K562 (cell line): ENCODE results near the gene NUAK1. TPM values are rescaled to one million over a fixed set of nuclear protein-coding genes. Genes with fewer than 3 reads are reported as not detected.

Experiments used
- ATAC-seq: fragments of 200-7000 bp; cut with Tn5 transposase; 3 replicates; pipeline ENCODE4 v1.9.1; 2020; ENCODE audit warnings: moderate library complexity
- BruUV-seq: library from RNA; stranded (reverse); fragments of 400-500 nt; replicated peaks from 2 replicates; lab custom pipeline; 2021; lab: Mats Ljungman, UMichigan
- CTCF ChIA-PET: fragments of 300-600 bp; formaldehyde crosslinking; extraction: SDS; loops from one replicate; lab custom pipeline; 2021; ENCODE audit warnings: low intra/inter-chr PET ratio; lab: Yijun Ruan, JAX
- POLR2A ChIA-PET: fragments of 300-600, 350-650 bp; sonication (Branson Sonifier 250); formaldehyde crosslinking; extraction: SDS; loops from one replicate; lab custom pipeline; 2021; ENCODE audit warnings: antibody characterized with exemption, inconsistent platforms; lab: Yijun Ruan, JAX
- DNase-seq, 4 experiments: peaks; one replicate each; pipeline versions ENCODE4 v3.0.0 to v3.0.0-alpha.2; 2011 to 2018; ENCODE audit warnings: low spot score in 3 of 4, mixed read lengths in 3 of 4; ENCODE audit errors: extremely low read depth in 1 of 4
- FAIRE-seq: peaks from 2 replicates; lab custom pipeline; 2011; peaks lifted over from hg19 to GRCh38; lab: Jason Lieb, UNC
- H2AFZ ChIP-seq: 2 replicates; pipeline ENCODE4 v1.6.0; 2011; ENCODE audit warnings: low read depth, low read length, control low read depth, inconsistent platforms
- H3K27ac ChIP-seq: fragments of 200-600 bp; 3 replicates; pipeline ENCODE4 v1.8.0; 2011; ENCODE audit warnings: low read depth, mild to moderate bottlenecking, control low read depth, inconsistent platforms, low read length, moderate library complexity, mixed read lengths; ENCODE audit errors: extremely low read depth
- H3K27me3 ChIP-seq, 2 experiments: fragments of 300-600 bp in 1 of 2; 2 replicates in 1 of 2; 3 replicates in 1 of 2; pipeline versions ENCODE4 v1.6.0 to v1.8.0; 2011; ENCODE audit warnings: inconsistent platforms in 2 of 2, low read length in 2 of 2, mild to moderate bottlenecking in 1 of 2, mixed read lengths in 1 of 2, moderate library complexity in 1 of 2; ENCODE audit not compliant: control insufficient read depth in 2 of 2, insufficient read depth in 2 of 2
- H3K36me3 ChIP-seq: fragments of 300-600 bp; 3 replicates; pipeline ENCODE4 v1.8.0; 2011; ENCODE audit warnings: mild to moderate bottlenecking, low read length, inconsistent platforms; ENCODE audit not compliant: control insufficient read depth, insufficient read depth
- H3K4me1 ChIP-seq, 2 experiments: fragments of 200-600 bp in 1 of 2; replicated peaks in 1 of 2; 2 replicates in 1 of 2; 3 replicates in 1 of 2; pipeline versions ENCODE4 v1.5.1 to v1.8.0; 2011; ENCODE audit warnings: inconsistent platforms in 2 of 2, low read length in 2 of 2, mild to moderate bottlenecking in 1 of 2, mixed read lengths in 1 of 2, moderate library complexity in 1 of 2; ENCODE audit not compliant: control insufficient read depth in 2 of 2, insufficient read depth in 2 of 2
- H3K4me2 ChIP-seq: 2 replicates; pipeline ENCODE4 v1.6.1; 2011; ENCODE audit warnings: low read length, control low read depth, inconsistent platforms, mixed read lengths; ENCODE audit not compliant: insufficient read depth
- H3K4me3 ChIP-seq: fragments of 200-600 bp; sonication (generic), shearing (Covaris generic); 2 replicates; pipeline ENCODE4 v1.5.1; 2016; ENCODE audit warnings: control low read depth, inconsistent platforms
- H3K79me2 ChIP-seq: fragments of 200-600 bp; 3 replicates; pipeline ENCODE4 v1.8.0; 2011; ENCODE audit warnings: low read length, inconsistent platforms; ENCODE audit not compliant: control insufficient read depth, insufficient read depth
- H3K9ac ChIP-seq, 2 experiments: 2 replicates each; pipeline versions ENCODE4 v1.6.0 to v1.6.1; 2011; ENCODE audit warnings: low read depth in 2 of 2, low read length in 2 of 2, control low read depth in 1 of 2, inconsistent platforms in 1 of 2, mild to moderate bottlenecking in 1 of 2, mixed read lengths in 1 of 2; ENCODE audit not compliant: insufficient read depth in 1 of 2
- H3K9me1 ChIP-seq: one replicate; pipeline ENCODE4 v1.6.0; 2011; ENCODE audit warnings: inconsistent platforms, mild to moderate bottlenecking, low read length, moderate library complexity; ENCODE audit not compliant: control insufficient read depth, insufficient read depth
- H3K9me3 ChIP-seq: replicated peaks from 2 replicates; pipeline ENCODE4 v1.5.1; 2011; ENCODE audit warnings: low read depth, low read length, inconsistent platforms; ENCODE audit not compliant: control insufficient read depth, insufficient read depth
- H4K20me1 ChIP-seq: replicated peaks from 2 replicates; pipeline ENCODE4 v1.6.1; 2011; ENCODE audit warnings: low read length, inconsistent platforms, mixed read lengths; ENCODE audit not compliant: control insufficient read depth, insufficient read depth
- CHCHD3 ChIP-seq: fragments of 250-450 bp; sonication (Bioruptor Pico); IDR thresholded peaks from 2 replicates; pipeline ENCODE4 v2.1.2; 2022; ENCODE audit warnings: mild to moderate bottlenecking
- ETS1 ChIP-seq: conservative IDR thresholded peaks from 2 replicates; pipeline ENCODE4 v1.6.1; 2011; ENCODE audit warnings: low read depth, mild to moderate bottlenecking, low read length; ENCODE audit not compliant: control insufficient read depth
- FIP1L1 ChIP-seq: fragments of 200-400 bp; formaldehyde crosslinking; IDR thresholded peaks from 2 replicates; pipeline ENCODE4 v1.6.1; 2018; ENCODE audit warnings: mild to moderate bottlenecking, low read depth, low read length; ENCODE audit not compliant: poor library complexity, severe bottlenecking
- GABPB2 ChIP-seq: fragments of 250-450 bp; sonication (Bioruptor Pico); conservative IDR thresholded peaks from 2 replicates; pipeline ENCODE4 v1.5.1; 2021; ENCODE audit warnings: mild to moderate bottlenecking
- MXI1 ChIP-seq: IDR thresholded peaks from 2 replicates; pipeline ENCODE4 v1.6.1; 2011; ENCODE audit warnings: low read depth, mild to moderate bottlenecking, improper control_type of control experiment, low read length
- REST ChIP-seq, 2 experiments: fragments of 450-650 bp; formaldehyde crosslinking in 1 of 2; IDR thresholded peaks; 2 replicates each; pipeline versions ENCODE4 v1.4.0 to v1.6.1; 2014 to 2020; ENCODE audit warnings: mild to moderate bottlenecking in 2 of 2, borderline replicate concordance in 1 of 2, low read depth in 1 of 2
- SIN3B ChIP-seq: fragments of 450-650 bp; IDR thresholded peaks from 2 replicates; pipeline ENCODE4 v1.6.1; 2017; ENCODE audit warnings: low read depth, mild to moderate bottlenecking, moderate library complexity
- SP2 ChIP-seq: IDR thresholded peaks from 2 replicates; pipeline ENCODE4 v1.6.1; 2011; ENCODE audit warnings: mild to moderate bottlenecking, low read depth, low read length, moderate library complexity; ENCODE audit not compliant: poor library complexity, severe bottlenecking; ENCODE audit errors: extremely low read depth
- SRF ChIP-seq, 2 experiments: fragments of 250-450, 450-650 bp in 1 of 2; sonication (Bioruptor Pico) in 1 of 2; sonication (generic) in 1 of 2; formaldehyde crosslinking; IDR thresholded peaks; 2 replicates each; pipeline versions ENCODE4 v1.5.0 to v1.5.1; 2020 to 2022; ENCODE audit warnings: mild to moderate bottlenecking in 1 of 2, missing genetic modification reagents in 1 of 2
- U2AF2 ChIP-seq: fragments of 200-400 bp; formaldehyde crosslinking; optimal IDR thresholded peaks from 2 replicates; pipeline ENCODE3; 2017; ENCODE audit warnings: low read depth, mild to moderate bottlenecking, low read length
- WGBS: fragments of 100-300 bp; shearing (Covaris generic); methylation state at CpG from one replicate; pipeline ENCODE4 v1.1.6; 2016; ENCODE audit warnings: low coverage, mixed read lengths; ENCODE audit not compliant: insufficient coverage; ENCODE audit errors: missing lambda C conversion rate; 5-methylcytosine and 5-hydroxymethylcytosine counted together
- in situ Hi-C: fragments of 300-500 bp; cut with MboI; formaldehyde crosslinking; loops from 4 replicates; pipeline ENCODE4 v1.15.0; 2018; ENCODE audit warnings: inconsistent platforms, mixed read lengths
- intact Hi-C: fragments of 100-400 bp; cut with micrococcal nuclease; formaldehyde crosslinking; loops from 2 replicates; pipeline ENCODE4 v1.14.2; 2022
- polyA plus RNA-seq, 8 experiments: library from polyadenylated mRNA; depleted of rRNA in 4 of 8; stranded (reverse) in 5 of 8; unstranded in 3 of 8; fragments of >200 nt; fragmentation: Nextera tagmentation in 2 of 8; fragmentation: Illumina TruSeq in 1 of 8; extraction: Ambion mirVana in 2 of 8; extraction: Trizol in 1 of 8; gene quantifications; 2 replicates each; pipeline versions ENCODE4 v1.2.1 to v1.2.3, GENCODE V29; 2011 to 2014; ENCODE audit warnings: inconsistent platforms in 1 of 8, missing spikeins in 1 of 8
- total RNA-seq, 7 experiments: library from RNA; depleted of rRNA in 6 of 7; stranded (reverse); fragments of >200 nt in 6 of 7; fragmentation: Illumina TruSeq in 2 of 7; extraction: Trizol in 2 of 7; gene quantifications; 2 replicates each; pipeline versions ENCODE4 v1.2.1 to v1.2.3, GENCODE V29; 2011 to 2021; ENCODE audit warnings: low replicate concordance in 1 of 7

The NUAK1 gene
- total and polyA plus RNA-seq, 9 of the 15 experiments (the other 6 are each of a cell fraction or from before 2014, with no cell fraction given): 0.02 TPM; not detected in 8

GRCh38 chr12:106072751-106073150, 66.0 kb downstream of the NUAK1 start:
- CTCF ChIA-PET: interaction anchor here (0.7 kb wide), 1 partner anchor 454 kb away, joined by 3 read pairs; no protein-coding TSS in a partner anchor
- Histone ChIP-seq H3K9me1 (no peaks in the 10 kb centered on the region), H3K27ac (no peak overlapping the region), H3K79me2 (no peaks in the 10 kb centered on the region), H3K27me3 (peaks cover 0 to 13% of the 10 kb centered on the region in 2 experiments; a peak in 1 of 5 replicates), H2AFZ (no peak overlapping the region), H3K9me3 (no peaks in the 10 kb centered on the region), H3K9ac (no peak overlapping the region), H3K4me1 (no peaks in the 10 kb centered on the region), H3K4me2 (no peak overlapping the region), H3K36me3 (no peaks in the 10 kb centered on the region), H4K20me1 (peaks cover 7% of the 10 kb centered on the region; the same call in 1 of the 2 replicates), H3K4me3 (no peak overlapping the region)
- BruUV-seq: no TSS peak
- 0% methylated on average over 2 of the region's 2 CpGs for WGBS
- POLR2A ChIA-PET: no interaction called here
- in situ Hi-C loops: no loop called here
- intact Hi-C loops: no loop called here
- ATAC-seq: no peak
- TF ChIP-seq SRF (CRISPR knock-in tag; IDR thresholded peaks at IDR 0.05) (no peak), REST (IDR thresholded peaks at IDR 0.05; ENCODE audit: borderline replicate concordance) (no peak), REST (CRISPR knock-in tag; IDR thresholded peaks at IDR 0.05; ENCODE audit: low read depth) (no peak), GABPB2 (no peak), MXI1 (no peak), SIN3B (no peak), SP2 (no peak), ETS1 (no peak), FIP1L1 (no peak), U2AF2 (no peak), CHCHD3 (no peak)
- no peak for FAIRE-seq
- no peak for DNase-seq
